Activated CD4-positive, alpha-beta T cell treated with anti-CD3 and anti-CD28 coated beads, Interleukin-2, amount 50 U/mL, for 48 hours (primary cell): ENCODE measurements around the gene PLD1.

Experiments
- DNase-seq, 2 experiments: peaks; one replicate each; pipeline ENCODE4 v3.0.0-alpha.2; 2020

The PLD1 gene

GRCh38 chr3:171790898-171791691 lies 19.2 kb downstream of the PLD1 start:
- DNase-seq = no peak

GRCh38 chr3:171790574-171790897 lies 19.7 kb downstream of the PLD1 start:
- DNase-seq = no peak

GRCh38 chr3:171789759-171790505 lies 20.4 kb downstream of the PLD1 start:
- no peak for DNase-seq

- no peak for DNase-seq
Observed at GRCh38 chr3:171788546-171789351, 21.5 kb downstream of the PLD1 start.

GRCh38 chr3:171786997-171787396 lies 23.3 kb downstream of the PLD1 start:
- DNase-seq = no peak

GRCh38 chr3:171784937-171785336 lies 25.3 kb downstream of the PLD1 start:
- DNase-seq = no peak

GRCh38 chr3:171784387-171784786 lies 25.9 kb downstream of the PLD1 start:
- DNase-seq = no peak

- no peak for DNase-seq
Observed at GRCh38 chr3:171783626-171784025, 26.7 kb downstream of the PLD1 start.

- DNase-seq = no peak
Observed at GRCh38 chr3:171783086-171783485, 27.2 kb downstream of the PLD1 start.

- no peak for DNase-seq
Observed at GRCh38 chr3:171782617-171783016, 27.7 kb downstream of the PLD1 start.

GRCh38 chr3:171781711-171782127 lies 28.6 kb downstream of the PLD1 start:
- no peak for DNase-seq

- DNase-seq = no peak
Observed at GRCh38 chr3:171778493-171778892, 31.8 kb downstream of the PLD1 start.

GRCh38 chr3:171777596-171777995 lies 32.7 kb downstream of the PLD1 start:
- DNase-seq = no peak

- DNase-seq = no peak
Observed at GRCh38 chr3:171776839-171777583, 33.3 kb downstream of the PLD1 start.

- no peak for DNase-seq
Observed at GRCh38 chr3:171776411-171776810, 33.9 kb downstream of the PLD1 start.

- no peak for DNase-seq
Observed at GRCh38 chr3:171775943-171776342, 34.3 kb downstream of the PLD1 start.

GRCh38 chr3:171774521-171774920 lies 35.8 kb downstream of the PLD1 start:
- DNase-seq = no peak

GRCh38 chr3:171772427-171773056 lies 37.7 kb downstream of the PLD1 start:
- DNase-seq = peak; percentile 53 to 60

- DNase-seq = no peak
Observed at GRCh38 chr3:171770689-171771620, 39.3 kb downstream of the PLD1 start.

GRCh38 chr3:171769461-171769860 lies 40.8 kb downstream of the PLD1 start:
- DNase-seq = no peak

- no peak for DNase-seq
Observed at GRCh38 chr3:171768986-171769385, 41.3 kb downstream of the PLD1 start.
